Left cardiac atrium (tissue), 4 donors: ENCODE results near the gene RPTOR. TPM values are rescaled to one million over a fixed set of nuclear protein-coding genes. Genes with fewer than 3 reads are reported as not detected.

Experiments
- ATAC-seq, 2 donors: fragments of 200-7000 bp; cut with Tn5 transposase; one replicate each; pipeline ENCODE4 v1.9.1; 2020; ENCODE audit warnings: mild to moderate bottlenecking in 2 of 2, moderate library complexity in 2 of 2
- DNase-seq: peaks from one replicate; pipeline ENCODE4 v3.0.0-alpha.2; 2020
- intact Hi-C, 2 donors: fragments of 100-400 bp; cut with DNase I; formaldehyde crosslinking; loops; one replicate each; pipeline versions ENCODE4 v1.14.1 to v1.15.1; 2022 to 2023
- total RNA-seq, 2 donors: library from RNA; stranded (reverse); fragmentation: NEBNext Ultra II Directional; extraction: Animal tissue kit (Norgen Biotek cat#: 25700); gene quantifications; one replicate each; pipeline ENCODE4 v1.2.1, GENCODE V29; 2021
- donor health status: DM: no; HTN: yes; CAD: no.
- donor health status: DM: no; HTN: yes; CAD: no; lungs with severe emphysema.
- donor health status: DM: yes; HTN: yes; CAD: no.
- donor health status: Dilated cardiomyopathy.

RPTOR gene
- total RNA-seq, 2 donors from 2014 or later = 18.9 to 22.9 TPM

- no peak for ATAC-seq
- no peak for DNase-seq
- intact Hi-C loops = no loop called here
Observed at GRCh38 chr17:80905586-80906230, 361.1 kb downstream of the RPTOR start.

DNA sequence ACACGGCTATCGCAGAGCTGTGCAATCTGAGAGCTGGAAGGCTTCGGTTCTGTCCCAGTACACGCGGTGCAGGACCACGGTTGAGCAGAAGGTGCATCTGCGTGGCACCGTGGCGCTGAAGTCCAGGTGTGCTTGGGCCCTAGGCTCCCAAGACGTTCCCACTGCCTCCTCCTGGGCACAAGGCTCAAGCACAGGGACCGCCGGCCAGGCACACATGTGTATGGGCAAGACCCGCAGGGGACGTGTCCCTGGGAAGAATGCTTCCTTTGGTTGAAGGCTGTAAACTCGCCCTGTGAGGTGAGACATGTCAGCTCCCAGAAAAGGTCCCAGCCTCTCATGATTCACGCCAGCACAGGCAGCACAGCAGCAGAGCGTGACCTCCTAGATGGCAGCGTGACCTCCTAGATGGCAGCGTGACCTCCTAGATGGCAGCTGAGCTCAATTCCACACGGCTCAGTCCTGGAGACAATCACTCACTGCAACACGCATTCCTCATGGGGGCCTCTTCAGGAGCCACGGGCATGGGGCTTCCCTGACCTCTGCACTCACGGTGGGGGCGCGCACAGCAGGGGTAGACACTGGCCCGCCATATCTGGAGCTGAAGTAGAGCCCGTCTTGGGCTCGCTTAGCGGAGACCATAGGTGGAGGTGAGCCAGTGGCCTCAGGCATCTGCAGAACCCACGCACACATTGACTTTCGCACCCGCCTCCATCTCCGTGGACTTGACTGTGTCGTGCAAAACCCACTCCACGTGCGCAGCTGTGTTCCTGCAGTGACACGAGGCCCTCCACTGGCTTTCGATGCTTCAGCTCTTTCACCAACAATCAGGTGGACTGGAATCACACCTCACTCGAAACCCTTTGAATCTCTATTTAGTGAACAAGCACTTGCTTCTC lies 362.0 kb downstream of the RPTOR start:
- DNase-seq (no peak), ATAC-seq (no peak)
- intact Hi-C loops = no loop called here

DNA sequence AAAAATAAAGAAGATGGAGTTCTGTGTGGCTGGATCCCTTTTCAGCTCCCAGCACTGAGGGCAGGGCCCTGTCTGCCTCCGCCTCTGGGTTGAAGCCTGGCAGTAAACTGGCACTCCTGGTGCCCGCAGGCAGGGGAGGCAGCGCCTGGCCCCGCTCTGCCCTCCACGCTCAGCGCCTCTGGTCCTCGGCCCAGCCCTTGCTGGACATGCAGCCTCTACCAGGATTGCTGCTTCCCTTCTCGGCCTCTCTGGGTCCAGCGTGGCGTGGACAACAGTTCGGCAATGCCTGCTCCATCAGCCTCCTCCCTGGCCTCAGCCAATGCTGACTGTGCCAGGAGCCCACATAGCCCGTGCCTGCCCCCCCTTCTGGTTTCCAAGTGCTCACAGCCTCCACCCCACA lies 362.6 kb downstream of the RPTOR start:
- DNase-seq = no peak
- no peak for ATAC-seq
- intact Hi-C loops = no loop called here

- ATAC-seq = no peak
- no peak for DNase-seq
- intact Hi-C loops = no loop called here
Observed at GRCh38 chr17:80908211-80908610, 363.6 kb downstream of the RPTOR start.

GRCh38 chr17:80908776-80909175 lies 364.1 kb downstream of the RPTOR start:
- no peak for ATAC-seq
- intact Hi-C loops = no loop called here
- DNase-seq = no peak

DNA sequence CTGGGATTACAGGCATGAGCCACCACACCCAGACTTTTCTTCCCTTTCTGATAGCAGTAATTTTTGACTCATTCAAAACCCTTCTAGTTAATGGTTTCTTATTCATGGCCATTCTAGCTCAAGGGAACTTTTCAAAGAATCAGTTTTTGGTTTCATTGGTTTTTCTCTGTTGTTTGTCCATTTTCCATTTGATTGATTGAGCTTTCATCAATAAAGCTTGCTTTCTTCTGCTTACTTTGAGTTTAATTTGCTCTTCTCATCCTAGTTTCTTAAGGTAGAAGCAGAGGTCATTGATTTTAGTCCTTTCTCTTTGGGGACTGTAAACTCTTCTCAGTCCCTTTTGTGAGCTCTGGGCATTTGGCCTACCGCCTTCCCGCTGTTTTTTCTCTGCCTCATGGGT lies 365.0 kb downstream of the RPTOR start:
- no peak for ATAC-seq
- intact Hi-C loops = no loop called here
- DNase-seq = no peak

DNA sequence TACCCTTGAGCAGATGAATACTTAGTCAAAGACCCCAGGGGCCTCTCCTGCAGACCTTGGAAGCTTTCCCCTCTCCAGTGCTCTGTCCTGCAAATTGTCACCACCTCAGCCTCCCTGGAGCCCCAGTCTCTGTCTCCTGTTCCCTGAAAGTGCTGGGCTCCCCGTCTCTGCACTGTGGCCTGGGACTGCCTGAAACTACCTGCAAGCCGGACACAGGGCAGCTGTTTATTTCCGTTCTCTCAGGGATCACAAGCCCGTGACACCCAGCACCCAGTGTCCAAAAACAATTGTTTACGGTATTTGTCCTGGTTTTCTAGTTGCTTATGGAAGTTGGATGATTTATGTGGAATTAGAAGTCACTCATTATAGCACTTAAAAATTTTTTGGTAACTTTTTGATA lies 365.4 kb downstream of the RPTOR start:
- DNase-seq (no peak), ATAC-seq (no peak)
- intact Hi-C loops = no loop called here

DNA sequence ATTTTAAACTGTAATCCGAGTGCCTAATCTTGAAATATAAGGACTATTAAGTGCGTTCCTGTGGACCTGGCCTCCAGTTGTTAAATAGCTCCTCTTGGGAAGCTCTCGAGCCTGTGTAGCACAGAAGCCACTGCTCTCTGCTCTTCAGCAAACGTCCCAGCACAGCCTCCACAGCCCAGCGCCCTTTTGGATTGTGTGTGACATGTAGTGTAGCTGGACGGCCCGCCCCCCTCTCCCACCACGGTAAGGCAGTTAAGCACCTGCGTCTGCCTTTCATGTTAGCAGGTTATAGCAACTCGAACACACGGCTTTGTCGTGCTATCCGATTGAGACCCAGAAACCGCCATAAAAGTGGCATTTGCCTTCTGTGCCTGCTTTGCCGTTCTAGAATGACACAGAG lies 367.8 kb downstream of the RPTOR start:
- ATAC-seq (no peak), DNase-seq (no peak)
- intact Hi-C loops = no loop called here

DNA sequence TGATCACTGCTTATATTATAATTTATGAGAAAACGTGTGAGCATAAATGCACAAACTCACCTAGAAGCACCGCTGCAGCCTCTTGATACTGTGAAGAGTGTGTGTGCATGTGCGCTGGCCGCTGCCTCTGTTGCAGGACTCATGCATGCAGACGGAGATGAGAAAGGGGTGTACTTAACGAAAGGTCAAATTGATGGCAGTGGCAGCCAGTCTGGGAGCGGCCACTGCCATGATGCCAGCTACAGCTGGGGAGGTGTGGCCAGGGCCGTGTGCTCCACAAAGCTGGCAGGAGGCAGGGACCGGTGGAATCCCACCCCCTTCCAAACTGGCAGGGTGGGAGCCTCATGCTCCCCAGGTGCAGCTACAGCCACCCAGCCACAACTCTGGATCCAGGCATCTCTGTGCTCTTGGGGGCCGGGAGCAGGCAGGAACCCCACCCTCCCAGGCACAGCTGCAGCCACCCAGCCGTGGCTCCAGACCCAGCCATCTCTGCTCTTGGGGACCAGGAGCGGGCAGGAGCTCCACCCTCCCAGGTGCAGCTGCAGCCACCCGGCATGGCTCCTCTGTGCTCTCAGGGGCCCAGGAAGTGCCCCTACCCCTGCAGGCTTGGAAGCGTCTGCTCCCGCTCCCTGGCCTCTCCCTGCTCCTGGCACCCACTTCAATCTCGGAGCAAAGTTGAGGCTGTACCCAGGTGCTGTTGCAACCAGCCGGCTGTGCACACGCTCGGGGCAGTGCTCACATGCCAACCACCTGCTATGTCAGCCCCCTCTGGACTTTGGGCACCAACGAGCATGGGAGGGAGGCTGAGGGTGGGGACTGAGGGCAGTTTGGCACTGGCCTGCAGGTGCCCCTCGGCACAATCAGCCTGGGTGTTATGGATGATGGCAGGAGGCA lies 369.5 kb downstream of the RPTOR start:
- no peak for ATAC-seq
- intact Hi-C loops = no loop called here
- DNase-seq = no peak

GRCh38 chr17:80916246-80916645 lies 371.6 kb downstream of the RPTOR start:
- ATAC-seq = no peak
- DNase-seq = no peak
- intact Hi-C loops = no loop called here

DNA sequence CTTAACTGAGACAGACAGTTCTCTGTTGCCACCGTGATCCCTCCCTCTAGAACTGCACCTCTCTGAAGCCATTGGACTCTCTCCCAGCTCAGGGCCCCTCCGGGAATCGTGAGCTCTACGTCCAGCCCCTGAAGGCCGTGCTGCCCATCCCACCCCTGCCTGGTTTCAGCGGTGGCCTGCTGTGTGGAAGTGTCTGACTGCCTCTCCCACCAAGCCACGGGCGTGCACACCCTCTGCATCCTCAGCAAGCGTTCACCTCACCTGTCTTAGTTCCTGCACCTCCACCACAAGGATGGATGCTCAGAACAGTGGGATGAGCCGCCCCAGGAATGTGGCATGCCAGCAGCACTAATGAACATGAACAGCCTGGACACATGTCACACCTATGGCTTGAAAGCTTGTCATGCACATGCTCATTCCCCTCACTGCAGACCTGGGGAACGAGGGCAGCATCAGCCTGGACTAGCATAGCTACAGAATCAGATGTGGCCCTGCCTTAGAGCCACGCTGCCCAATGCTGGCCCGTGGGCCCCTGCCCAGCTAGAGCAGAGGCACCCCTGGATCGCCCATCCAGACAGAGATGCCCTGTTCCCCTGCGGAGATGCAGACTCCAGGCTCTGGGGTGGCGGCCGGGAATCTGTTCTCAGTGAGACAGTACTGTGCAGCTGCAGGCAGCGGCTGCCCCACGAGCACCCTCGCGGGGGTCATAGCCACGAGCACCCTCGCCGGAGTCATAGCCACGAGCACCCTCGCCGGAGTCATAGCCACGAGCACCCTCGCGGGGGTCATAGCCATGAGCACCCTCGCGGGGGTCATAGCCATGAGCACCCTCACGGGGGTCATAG lies 373.3 kb downstream of the RPTOR start:
- DNase-seq (no peak), ATAC-seq (no peak)
- intact Hi-C loops = no loop called here

DNA sequence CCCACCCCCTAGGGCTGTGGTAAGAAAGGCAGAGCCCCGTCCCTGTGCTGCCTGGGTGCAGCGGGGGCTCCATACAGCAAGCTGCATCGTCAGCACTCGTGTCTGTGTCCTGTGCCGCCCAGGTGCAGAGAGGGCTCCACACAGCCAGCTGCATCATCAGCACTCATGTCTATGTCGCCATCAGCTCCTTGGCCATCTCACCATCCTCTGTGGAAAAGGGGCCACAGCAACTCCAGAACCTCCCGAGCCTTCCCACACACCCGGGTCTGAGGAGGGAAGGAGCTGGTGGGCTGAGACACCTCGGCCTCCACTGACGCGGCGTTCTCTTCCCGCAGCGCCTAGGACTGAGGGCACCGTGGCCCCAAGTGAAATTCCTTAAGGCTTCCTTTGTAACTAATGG lies 374.1 kb downstream of the RPTOR start:
- intact Hi-C loops = no loop called here
- ATAC-seq (no peak), DNase-seq (no peak)

DNA sequence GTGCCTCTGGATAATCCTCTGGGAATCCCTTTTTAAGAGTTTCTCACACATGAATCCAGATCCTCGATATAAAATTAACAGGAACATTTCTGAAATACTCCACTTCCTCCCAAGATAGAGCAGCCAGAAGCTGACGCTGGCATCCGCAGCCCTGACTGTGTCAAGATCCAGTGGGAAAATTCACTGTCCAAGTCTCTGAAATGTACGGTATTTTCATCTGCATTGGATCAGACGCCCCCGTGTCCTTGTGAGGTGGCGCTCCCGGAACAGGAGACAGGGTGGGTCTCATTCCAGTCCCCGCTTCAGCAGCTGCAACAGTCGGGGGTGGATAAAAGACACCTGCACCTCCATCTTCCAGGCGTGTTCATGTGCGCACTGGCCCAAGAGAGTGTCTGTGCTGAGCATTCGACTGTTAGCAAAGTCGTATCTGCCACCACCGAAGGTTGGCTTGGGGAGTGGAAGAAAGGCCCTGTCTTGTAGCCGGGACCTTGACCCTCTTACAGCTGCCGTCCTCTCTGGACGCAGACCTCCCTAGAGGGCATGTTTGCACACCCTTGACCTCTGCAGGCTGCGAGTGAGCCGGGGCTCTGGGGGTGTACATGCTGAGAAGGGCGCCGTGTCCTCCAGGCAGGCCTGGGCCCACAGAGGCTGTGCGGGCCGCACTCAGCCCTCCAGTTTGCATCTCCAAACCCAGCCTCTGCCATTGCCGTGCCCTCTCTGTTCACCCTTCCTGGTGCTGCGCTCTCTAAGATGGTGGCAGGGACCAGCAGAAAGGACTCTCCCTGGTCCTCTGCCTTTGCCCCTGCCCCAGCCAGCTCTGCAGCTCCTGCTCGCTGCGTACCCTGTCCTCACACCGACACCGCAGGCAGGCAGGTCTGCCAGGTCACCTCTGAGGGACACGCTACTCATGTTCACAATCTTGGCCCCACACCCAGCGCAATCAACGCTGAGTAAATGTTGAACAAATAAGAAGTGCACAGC lies 375.0 kb downstream of the RPTOR start:
- intact Hi-C loops = no loop called here
- ATAC-seq = peak; percentile 48 to 53
- no peak for DNase-seq

- ATAC-seq (peak; percentile 27 to 78), DNase-seq (no peak)
- intact Hi-C loops = no loop called here
Observed at GRCh38 chr17:80920441-80920840, 375.8 kb downstream of the RPTOR start.

GRCh38 chr17:80921159-80921558 lies 376.5 kb downstream of the RPTOR start:
- ATAC-seq (no peak), DNase-seq (no peak)
- intact Hi-C loops = no loop called here

- DNase-seq (no peak), ATAC-seq (no peak)
- intact Hi-C loops = no loop called here
Observed at GRCh38 chr17:80921741-80922579, 377.3 kb downstream of the RPTOR start.

GRCh38 chr17:80922580-80923160 lies 378.0 kb downstream of the RPTOR start:
- intact Hi-C loops = no loop called here
- ATAC-seq (no peak), DNase-seq (no peak)
